LNCaP clone FGC (cell line): ENCODE results near the gene BMPR1B.

Experiments used
- DNase-seq: peaks from one replicate; pipeline ENCODE4 v3.0.0-alpha.2; 2011; ENCODE audit warnings: low read depth
- H3K4me3 ChIP-seq: 2 replicates; pipeline ENCODE4 v1.5.1; 2011; ENCODE audit warnings: mild to moderate bottlenecking, low read depth, low read length, control low read depth
- CTCF ChIP-seq: IDR thresholded peaks from 2 replicates; pipeline ENCODE4 v1.5.1; 2012; ENCODE audit warnings: mild to moderate bottlenecking; ENCODE audit not compliant: control insufficient read depth, insufficient read depth; ENCODE audit errors: extremely low read depth

BMPR1B gene

GRCh38 chr4:94926936-94927335 is 169.2 kb downstream of the BMPR1B start:
- TF ChIP-seq CTCF: no peak
- peak overlapping the region; percentile 6; the same call in 1 of the 2 replicates for H3K4me3 ChIP-seq
- peak; percentile 90 for DNase-seq

- no peak for DNase-seq
- no peak for TF ChIP-seq CTCF
- H3K4me3 ChIP-seq: peak overlapping the region; percentile 6; the same call in 1 of the 2 replicates
These were observed 169.9 kb downstream of the BMPR1B start for GRCh38 chr4:94927696-94928095.

GRCh38 chr4:94929696-94930095 is 171.9 kb downstream of the BMPR1B start:
- DNase-seq: peak; percentile 79
- no peak overlapping the region for H3K4me3 ChIP-seq
- TF ChIP-seq CTCF: no peak

- no peak for TF ChIP-seq CTCF
- H3K4me3 ChIP-seq: no peak overlapping the region
- DNase-seq: no peak
These were observed 173.9 kb downstream of the BMPR1B start for GRCh38 chr4:94931626-94932025.

GRCh38 chr4:94932366-94932765 is 174.6 kb downstream of the BMPR1B start:
- DNase-seq: no peak
- no peak overlapping the region for H3K4me3 ChIP-seq

GRCh38 chr4:94933799-94934198 is 176.0 kb downstream of the BMPR1B start:
- H3K4me3 ChIP-seq: no peak overlapping the region
- no peak for TF ChIP-seq CTCF
- no peak for DNase-seq

More at GRCh38 chr4:94932366-94932765, 174.6 kb downstream of the BMPR1B start:
- TF ChIP-seq CTCF: no peak

GRCh38 chr4:94934201-94934600 is 176.4 kb downstream of the BMPR1B start:
- DNase-seq: no peak
- H3K4me3 ChIP-seq: no peak overlapping the region
- TF ChIP-seq CTCF: no peak
